ENCODE results near the gene EPPIN. TPM values are rescaled to one million over a fixed set of nuclear protein-coding genes. Genes with fewer than 3 reads are reported as not detected.
"Not testable (repeated sequence)": the region's sequence is repeated elsewhere in the genome, so short reads cannot be mapped to it uniquely, and the experiment has no call there.

The EPPIN gene
- total RNA-seq, 2 experiments from 2014 or later, result not detected

GRCh38 chr20:45592574-45593189, 45.5 kb upstream of the EPPIN start:
- CTCF ChIA-PET, result no interaction called here
- peak; percentile 48 for TF ChIP-seq CTCF (IDR thresholded peaks at IDR 0.05)
- no peak overlapping the region for H3K4me3 Mint-ChIP-seq
- Histone ChIP-seq H3K4me1 (ENCODE audit: insufficient read depth, low read length) (no peaks in the 10 kb centered on the region), H3K4me3 (ENCODE audit: low read length) (no peak overlapping the region), H3K9me3 (ENCODE audit: control insufficient read depth in 1 of 2, insufficient read depth in 1 of 2, low read length in 2 of 2) (no peaks in the 10 kb centered on the region), H3K27ac (ENCODE audit: low read depth in 1 of 2, low read length in 2 of 2) (no peak overlapping the region), H3K36me3 (ENCODE audit: insufficient read depth, low read length) (no peaks in the 10 kb centered on the region), H3K27me3 (ENCODE audit: control insufficient read depth in 1 of 2, insufficient read depth in 2 of 2, low read length in 2 of 2) (peaks cover 6 to 18% of the 10 kb centered on the region in 2 experiments)
- no peaks in the 10 kb centered on the region for H3K9me3 Mint-ChIP-seq
- intact Hi-C loops (cut with DNase I, micrococcal nuclease), result loop anchor here in 1 of 2 experiments (2.0 kb wide), 1 partner anchor 178 kb away; no protein-coding TSS in a partner anchor
- no peaks in the 10 kb centered on the region for H3K4me1 Mint-ChIP-seq (ENCODE audit: low read depth)
- peak; percentile 43 for ATAC-seq (ENCODE audit: poor library complexity)
- H3K27me3 Mint-ChIP-seq, result peaks cover 58% of the 10 kb centered on the region
- DNase-seq, result peak in 3 of 14 experiments; percentile 39 to 48 (median 48)
- no peaks in the 10 kb centered on the region for H3K36me3 Mint-ChIP-seq (ENCODE audit: low read depth)
- POLR2A ChIA-PET, result no interaction called here
- H3K27ac Mint-ChIP-seq, result no peak overlapping the region

GRCh38 chr20:45589725-45590124, 42.5 kb upstream of the EPPIN start:
- CTCF ChIA-PET, result no interaction called here
- Histone ChIP-seq H3K4me1 (ENCODE audit: insufficient read depth, low read length) (no peaks in the 10 kb centered on the region), H3K27ac (ENCODE audit: low read depth in 1 of 2, low read length in 2 of 2) (no peak overlapping the region), H3K36me3 (ENCODE audit: insufficient read depth, low read length) (no peaks in the 10 kb centered on the region), H3K27me3 (ENCODE audit: control insufficient read depth in 1 of 2, insufficient read depth in 2 of 2, low read length in 2 of 2) (no peaks in the 10 kb centered on the region), H3K9me3 (ENCODE audit: control insufficient read depth in 1 of 2, insufficient read depth in 1 of 2, low read length in 2 of 2) (no peaks in the 10 kb centered on the region), H3K4me3 (ENCODE audit: low read length) (no peak overlapping the region)
- DNase-seq, result no peak
- TF ChIP-seq CTCF (IDR thresholded peaks at IDR 0.05), result no peak
- H3K4me3 Mint-ChIP-seq, result no peak overlapping the region
- no peaks in the 10 kb centered on the region for H3K36me3 Mint-ChIP-seq (ENCODE audit: low read depth)
- ATAC-seq (ENCODE audit: poor library complexity), result no peak
- intact Hi-C loops (cut with DNase I, micrococcal nuclease), result no loop called here
- H3K27me3 Mint-ChIP-seq, result peaks cover 43% of the 10 kb centered on the region
- no peaks in the 10 kb centered on the region for H3K9me3 Mint-ChIP-seq
- no peaks in the 10 kb centered on the region for H3K4me1 Mint-ChIP-seq (ENCODE audit: low read depth)
- no peak overlapping the region for H3K27ac Mint-ChIP-seq
- POLR2A ChIA-PET, result no interaction called here

- H3K36me3 ChIP-seq (ENCODE audit: insufficient read depth, low read length), result no peaks in the 10 kb centered on the region
- H3K9me3 Mint-ChIP-seq, result no peaks in the 10 kb centered on the region
- ATAC-seq (ENCODE audit: poor library complexity), result no peak
- ChIA-PET POLR2A (no interaction called here), CTCF (no interaction called here)
- no peaks in the 10 kb centered on the region for H3K36me3 Mint-ChIP-seq (ENCODE audit: low read depth)
- TF ChIP-seq CTCF (IDR thresholded peaks at IDR 0.05), result no peak
- H3K27me3 Mint-ChIP-seq, result peaks cover 36% of the 10 kb centered on the region
- H3K27ac ChIP-seq (ENCODE audit: low read depth in 1 of 2, low read length in 2 of 2), result no peak overlapping the region
- no peak overlapping the region for H3K27ac Mint-ChIP-seq
- no peaks in the 10 kb centered on the region for H3K4me1 ChIP-seq (ENCODE audit: insufficient read depth, low read length)
- H3K4me1 Mint-ChIP-seq (ENCODE audit: low read depth), result no peaks in the 10 kb centered on the region
- DNase-seq, result no peak
- intact Hi-C loops (cut with DNase I, micrococcal nuclease), result no loop called here
- H3K4me3 ChIP-seq (ENCODE audit: low read length), result no peak overlapping the region
- H3K27me3 ChIP-seq (ENCODE audit: control insufficient read depth in 1 of 2, insufficient read depth in 2 of 2, low read length in 2 of 2), result no peaks in the 10 kb centered on the region
- H3K9me3 ChIP-seq (ENCODE audit: control insufficient read depth in 1 of 2, insufficient read depth in 1 of 2, low read length in 2 of 2), result no peaks in the 10 kb centered on the region
- H3K4me3 Mint-ChIP-seq, result no peak overlapping the region
Observed at GRCh38 chr20:45588800-45589199, 41.6 kb upstream of the EPPIN start.

- H3K4me3 Mint-ChIP-seq; CTCF ChIA-PET; H3K9me3 ChIP-seq (ENCODE audit: control insufficient read depth in 1 of 2, insufficient read depth in 1 of 2, low read length in 2 of 2); H3K4me1 ChIP-seq (ENCODE audit: insufficient read depth, low read length); H3K36me3 Mint-ChIP-seq (ENCODE audit: low read depth); H3K4me1 Mint-ChIP-seq (ENCODE audit: low read depth); H3K9me3 Mint-ChIP-seq; POLR2A ChIA-PET; H3K36me3 ChIP-seq (ENCODE audit: insufficient read depth, low read length); H3K27ac Mint-ChIP-seq; intact Hi-C loops (cut with DNase I, micrococcal nuclease); ATAC-seq (ENCODE audit: poor library complexity); H3K27ac ChIP-seq (ENCODE audit: low read depth in 1 of 2, low read length in 2 of 2); DNase-seq; H3K27me3 ChIP-seq (ENCODE audit: control insufficient read depth in 1 of 2, insufficient read depth in 2 of 2, low read length in 2 of 2); H3K4me3 ChIP-seq (ENCODE audit: low read length): not testable (repeated sequence)
- peaks cover 26% of the 10 kb centered on the region for H3K27me3 Mint-ChIP-seq
Observed at GRCh38 chr20:45585986-45586385, 38.8 kb upstream of the EPPIN start.

GRCh38 chr20:45584294-45584693, 37.1 kb upstream of the EPPIN start:
- DNase-seq; H3K27ac ChIP-seq (ENCODE audit: low read depth in 1 of 2, low read length in 2 of 2); H3K4me1 Mint-ChIP-seq (ENCODE audit: low read depth); H3K36me3 ChIP-seq (ENCODE audit: insufficient read depth, low read length); H3K4me3 Mint-ChIP-seq; H3K9me3 ChIP-seq (ENCODE audit: control insufficient read depth in 1 of 2, insufficient read depth in 1 of 2, low read length in 2 of 2); intact Hi-C loops (cut with DNase I, micrococcal nuclease); ATAC-seq (ENCODE audit: poor library complexity); H3K27ac Mint-ChIP-seq; H3K36me3 Mint-ChIP-seq (ENCODE audit: low read depth); H3K4me1 ChIP-seq (ENCODE audit: insufficient read depth, low read length); CTCF ChIA-PET; POLR2A ChIA-PET; H3K4me3 ChIP-seq (ENCODE audit: low read length); H3K9me3 Mint-ChIP-seq: not testable (repeated sequence)
- peaks cover 5 to 11% of the 10 kb centered on the region in 2 experiments for H3K27me3 ChIP-seq (ENCODE audit: control insufficient read depth in 1 of 2, insufficient read depth in 2 of 2, low read length in 2 of 2)
- peaks cover 29% of the 10 kb centered on the region for H3K27me3 Mint-ChIP-seq

Data from CD4-positive, alpha-beta T cell (primary cell).